C4-2B (cell line): ENCODE results near the gene MALL.
"Not testable (repeated sequence)": the region's sequence is repeated elsewhere in the genome, so short reads cannot be mapped to it uniquely, and the experiment has no call there.

ENCODE experiments used
- H3K27ac ChIP-seq: fragments of 450-650 bp; 2 replicates; pipeline ENCODE4 v1.5.1; 2017

The MALL gene

GRCh38 chr2:110059694-110060358 is 55.8 kb downstream of the MALL start:
- H3K27ac ChIP-seq = not testable (repeated sequence)

GRCh38 chr2:110059009-110059693 is 56.5 kb downstream of the MALL start:
- H3K27ac ChIP-seq = not testable (repeated sequence)

- H3K27ac ChIP-seq = not testable (repeated sequence)
Observed at GRCh38 chr2:110058034-110058433, 57.6 kb downstream of the MALL start.

- H3K27ac ChIP-seq = not testable (repeated sequence)
Observed at GRCh38 chr2:110055819-110056408, 59.7 kb downstream of the MALL start.

GRCh38 chr2:110054521-110055407 is 60.9 kb downstream of the MALL start:
- H3K27ac ChIP-seq = not testable (repeated sequence)

GRCh38 chr2:110053688-110054087 is 61.9 kb downstream of the MALL start:
- not testable (repeated sequence) for H3K27ac ChIP-seq

- not testable (repeated sequence) for H3K27ac ChIP-seq
Observed at GRCh38 chr2:110052166-110052565, 63.5 kb downstream of the MALL start.

- not testable (repeated sequence) for H3K27ac ChIP-seq
Observed at GRCh38 chr2:110050222-110050621, 65.4 kb downstream of the MALL start.

GRCh38 chr2:110049769-110050168 is 65.9 kb downstream of the MALL start:
- H3K27ac ChIP-seq = not testable (repeated sequence)

GRCh38 chr2:110048255-110049197 is 67.1 kb downstream of the MALL start:
- not testable (repeated sequence) for H3K27ac ChIP-seq

- H3K27ac ChIP-seq = not testable (repeated sequence)
Observed at GRCh38 chr2:110047225-110047624, 68.4 kb downstream of the MALL start.

GRCh38 chr2:110041941-110042660 is 73.5 kb downstream of the MALL start:
- H3K27ac ChIP-seq = not testable (repeated sequence)

- not testable (repeated sequence) for H3K27ac ChIP-seq
Observed at GRCh38 chr2:110037336-110037735, 78.3 kb downstream of the MALL start.

- not testable (repeated sequence) for H3K27ac ChIP-seq
Observed at GRCh38 chr2:110035384-110035783, 80.2 kb downstream of the MALL start.

GRCh38 chr2:110034935-110035334 is 80.7 kb downstream of the MALL start:
- not testable (repeated sequence) for H3K27ac ChIP-seq
